Natural killer cell (primary cell): ENCODE measurements around the gene VWF. TPM values are rescaled to one million over a fixed set of nuclear protein-coding genes. Genes with fewer than 3 reads are reported as not detected.

ENCODE experiments used
- ATAC-seq, 3 donors: fragments of 150-1000 bp in 2 of 3; fragments of 200-7000 bp in 1 of 3; cut with Tn5 transposase; 1 replicate in 1 of 3; 2 replicates in 2 of 3; pipeline ENCODE4 v1.10.0; 2021; ENCODE audit warnings: mild to moderate bottlenecking in 2 of 3, moderate library complexity in 2 of 3
- DNase-seq, 2 donors: peaks; one replicate each; pipeline versions ENCODE4 v3.0.0 to v3.0.0-alpha.2; 2013 to 2021; ENCODE audit warnings: mixed read lengths in 1 of 2
- H3K27ac ChIP-seq: one replicate; pipeline ENCODE4 v1.5.1; 2013; ENCODE audit warnings: mild to moderate bottlenecking, low read length
- H3K27me3 ChIP-seq: one replicate; pipeline ENCODE4 v1.6.1; 2013; ENCODE audit warnings: low read length; ENCODE audit not compliant: control insufficient read depth, insufficient read depth
- H3K36me3 ChIP-seq: one replicate; pipeline ENCODE4 v1.6.1; 2013; ENCODE audit warnings: low read length; ENCODE audit not compliant: control insufficient read depth, insufficient read depth
- H3K4me1 ChIP-seq: one replicate; pipeline ENCODE4 v1.6.1; 2013; ENCODE audit warnings: low read length; ENCODE audit not compliant: control insufficient read depth, insufficient read depth
- H3K4me3 ChIP-seq: one replicate; pipeline ENCODE4 v1.5.1; 2013; ENCODE audit warnings: low read length
- H3K9me3 ChIP-seq: one replicate; pipeline ENCODE4 v1.6.1; 2013; ENCODE audit warnings: low read length; ENCODE audit not compliant: control insufficient read depth, insufficient read depth
- H3K27ac Mint-ChIP-seq, 2 donors: one replicate each; pipeline ENCODE4 v1.8.0; 2022; ENCODE audit warnings: mild to moderate bottlenecking in 2 of 2, mixed read lengths in 2 of 2, moderate library complexity in 1 of 2
- H3K27me3 Mint-ChIP-seq, 2 donors: one replicate each; pipeline ENCODE4 v1.8.0; 2022; ENCODE audit warnings: low read depth in 2 of 2, mixed read lengths in 2 of 2
- H3K36me3 Mint-ChIP-seq: one replicate; pipeline ENCODE4 v1.8.0; 2022; ENCODE audit warnings: mixed read lengths
- H3K4me1 Mint-ChIP-seq, 2 donors: one replicate each; pipeline ENCODE4 v1.8.0; 2022; ENCODE audit warnings: mixed read lengths in 2 of 2
- H3K4me3 Mint-ChIP-seq: one replicate; pipeline ENCODE4 v1.8.0; 2022; ENCODE audit warnings: mild to moderate bottlenecking, moderate library complexity, mixed read lengths
- H3K9me3 Mint-ChIP-seq, 2 donors: one replicate each; pipeline ENCODE4 v1.8.0; 2022; ENCODE audit warnings: mixed read lengths in 2 of 2
- CTCF ChIP-seq: fragments of 200-600 bp; IDR thresholded peaks from one replicate; pipeline ENCODE4 v1.8.0; 2022; ENCODE audit warnings: antibody characterized with exemption
- WGBS: methylation state at CpG from one replicate; pipeline ENCODE4 v1.1.7; 2013; ENCODE audit warnings: missing lambda C conversion rate; ENCODE audit not compliant: insufficient coverage; 5-methylcytosine and 5-hydroxymethylcytosine counted together
- intact Hi-C: fragments of 100-400 bp; cut with micrococcal nuclease; formaldehyde crosslinking; loops from one replicate; pipeline ENCODE4 v1.14.2; 2022
- total RNA-seq, 4 donors: library from RNA; stranded (reverse); fragments of 120-200 nt in 1 of 4; gene quantifications; one replicate each; pipeline versions ENCODE4 v1.2.3 to v1.2.4, GENCODE V29; 2013 to 2022

The VWF gene
- total RNA-seq, 3 donors from 2014 or later (not counting 1 experiment from before 2014, with no cell fraction given), result 0.14 to 0.95 (median 0.71) TPM

- Mint-ChIP-seq H3K27me3 (peaks cover 15 to 16% of the 10 kb centered on the region in 2 donors), H3K9me3 (no peaks in the 10 kb centered on the region), H3K27ac (no peak overlapping the region), H3K4me1 (no peaks in the 10 kb centered on the region), H3K4me3 (no peak overlapping the region), H3K36me3 (no peaks in the 10 kb centered on the region)
- Histone ChIP-seq H3K27ac (no peak overlapping the region), H3K4me3 (no peak overlapping the region), H3K36me3 (no peaks in the 10 kb centered on the region), H3K27me3 (peaks cover 2% of the 10 kb centered on the region), H3K4me1 (no peaks in the 10 kb centered on the region), H3K9me3 (no peaks in the 10 kb centered on the region)
- no peak for ATAC-seq
- no peak for TF ChIP-seq CTCF
- DNase-seq, result no peak
- intact Hi-C loops, result no loop called here
- WGBS, result 90% methylated on average over 2 of the region's 3 CpGs
Observed at GRCh38 chr12:5997260-5997659, 127.2 kb downstream of the VWF start.

GRCh38 chr12:5996459-5996858 is 128.0 kb downstream of the VWF start:
- H3K4me1 ChIP-seq, result no peaks in the 10 kb centered on the region
- H3K4me3 ChIP-seq, result no peak overlapping the region
- H3K9me3 ChIP-seq, result no peaks in the 10 kb centered on the region
- Mint-ChIP-seq H3K36me3 (no peaks in the 10 kb centered on the region), H3K4me1 (no peaks in the 10 kb centered on the region), H3K27ac (no peak overlapping the region), H3K27me3 (peaks cover 13 to 16% of the 10 kb centered on the region in 2 donors), H3K4me3 (no peak overlapping the region), H3K9me3 (no peaks in the 10 kb centered on the region)
- no peak for TF ChIP-seq CTCF
- intact Hi-C loops, result no loop called here
- WGBS, result 74% methylated on average over 3 of the region's 3 CpGs
- no peak for ATAC-seq
- DNase-seq, result no peak
- H3K27me3 ChIP-seq, result peaks cover 2% of the 10 kb centered on the region
- H3K27ac ChIP-seq, result no peak overlapping the region
- no peaks in the 10 kb centered on the region for H3K36me3 ChIP-seq

DNA sequence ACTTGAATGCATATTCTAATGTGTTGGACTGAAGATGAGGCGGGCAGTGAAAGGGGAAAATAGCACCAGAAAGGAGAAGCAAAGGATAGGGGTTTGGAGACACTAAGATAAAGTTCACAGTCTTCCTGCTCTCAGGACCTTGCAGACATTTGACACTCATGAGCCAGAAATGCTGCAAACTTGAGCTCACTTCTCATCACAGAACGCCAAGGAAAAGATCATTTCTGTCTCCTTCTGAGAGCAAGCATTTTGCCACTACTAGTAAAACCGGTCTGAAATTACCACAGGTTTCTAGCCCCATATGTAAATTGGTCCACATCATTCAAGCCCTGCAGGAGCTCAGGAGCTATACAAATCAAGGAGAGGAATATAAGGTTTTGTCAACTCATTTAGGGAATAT is 134.8 kb downstream of the VWF start:
- no peaks in the 10 kb centered on the region for H3K4me1 ChIP-seq
- Mint-ChIP-seq H3K4me3 (no peak overlapping the region), H3K4me1 (no peaks in the 10 kb centered on the region), H3K9me3 (no peaks in the 10 kb centered on the region), H3K36me3 (no peaks in the 10 kb centered on the region), H3K27me3 (peaks cover 0 to 3% of the 10 kb centered on the region in 2 donors), H3K27ac (no peak overlapping the region)
- no peak for TF ChIP-seq CTCF
- no peak for DNase-seq
- no peak overlapping the region for H3K27ac ChIP-seq
- ATAC-seq, result no peak
- no peaks in the 10 kb centered on the region for H3K27me3 ChIP-seq
- no peaks in the 10 kb centered on the region for H3K36me3 ChIP-seq
- 91% methylated on average over 3 of the region's 3 CpGs for whole genome bisulfite sequencing
- no peaks in the 10 kb centered on the region for H3K9me3 ChIP-seq
- H3K4me3 ChIP-seq, result no peak overlapping the region
- intact Hi-C loops, result no loop called here

- TF ChIP-seq CTCF, result peak; percentile 98
Observed at GRCh38 chr12:5988659-5989116, 135.8 kb downstream of the VWF start.

More at GRCh38 chr12:5988659-5989116, 135.8 kb downstream of the VWF start:
- no peaks in the 10 kb centered on the region for H3K36me3 Mint-ChIP-seq
- Histone ChIP-seq H3K27me3 (no peaks in the 10 kb centered on the region), H3K27ac (no peak overlapping the region), H3K9me3 (no peaks in the 10 kb centered on the region), H3K4me1 (no peaks in the 10 kb centered on the region), H3K4me3 (no peak overlapping the region), H3K36me3 (no peaks in the 10 kb centered on the region)
- no peak overlapping the region for H3K4me3 Mint-ChIP-seq
- ATAC-seq (peak; percentile 88 to 99 (median 97)), DNase-seq (peak; percentile 67 to 82)
- 7% methylated on average over 10 of the region's 10 CpGs for WGBS
- peaks cover 0 to 3% of the 10 kb centered on the region in 2 donors for H3K27me3 Mint-ChIP-seq
- H3K4me1 Mint-ChIP-seq, result no peaks in the 10 kb centered on the region
- intact Hi-C loops, result loop anchor here (1.0 kb wide), 1 partner anchor 52 kb away; no protein-coding TSS in a partner anchor
- H3K9me3 Mint-ChIP-seq, result no peaks in the 10 kb centered on the region
- no peak overlapping the region for H3K27ac Mint-ChIP-seq
